Endothelial cell (in vitro differentiated cells): ENCODE measurements around the gene NONO. TPM values are rescaled to one million over a fixed set of nuclear protein-coding genes. Genes with fewer than 3 reads are reported as not detected.
"Not testable (repeated sequence)": the region's sequence is repeated elsewhere in the genome, so short reads cannot be mapped to it uniquely, and the experiment has no call there.

Experiments
- DNase-seq: peaks from one replicate; pipeline ENCODE4 v3.0.0; 2021; ENCODE audit warnings: low spot score
- H3K27ac Mint-ChIP-seq: one replicate; pipeline ENCODE4 v1.8.0; 2021; ENCODE audit warnings: mixed read lengths, inconsistent platforms; ENCODE audit not compliant: unreplicated experiment
- H3K27me3 Mint-ChIP-seq: one replicate; pipeline ENCODE4 v1.8.0; 2021; ENCODE audit warnings: mild to moderate bottlenecking, moderate library complexity, mixed read lengths, inconsistent platforms; ENCODE audit not compliant: unreplicated experiment
- H3K36me3 Mint-ChIP-seq: one replicate; pipeline ENCODE4 v1.8.0; 2021; ENCODE audit warnings: mild to moderate bottlenecking, low read depth, mixed read lengths, inconsistent platforms; ENCODE audit not compliant: unreplicated experiment
- H3K4me1 Mint-ChIP-seq: one replicate; pipeline ENCODE4 v1.8.0; 2021; ENCODE audit warnings: mild to moderate bottlenecking, mixed read lengths, inconsistent platforms; ENCODE audit not compliant: unreplicated experiment
- H3K4me3 Mint-ChIP-seq: one replicate; pipeline ENCODE4 v1.8.0; 2021; ENCODE audit warnings: mild to moderate bottlenecking, mixed read lengths, inconsistent platforms; ENCODE audit not compliant: unreplicated experiment
- H3K9me3 Mint-ChIP-seq: one replicate; pipeline ENCODE4 v1.8.0; 2021; ENCODE audit warnings: mixed read lengths, inconsistent platforms; ENCODE audit not compliant: unreplicated experiment
- total RNA-seq: library from RNA; stranded (reverse); fragmentation: NEBNext Ultra II Directional; extraction: Animal tissue kit (Norgen Biotek cat#: 25700); gene quantifications from one replicate; pipeline ENCODE4 v1.2.1, GENCODE V29; 2021; ENCODE audit not compliant: unreplicated experiment
- TF ChIP-seq, protein P1 (sequence below): fragments of 200-600 bp; sonication (generic); IDR thresholded peaks from one replicate; pipeline ENCODE4 v1.5.0; 2021; ENCODE audit warnings: antibody characterized with exemption; ENCODE audit not compliant: unreplicated experiment

NONO gene
- total RNA-seq, 1 donor from 2014 or later: 549 TPM

DNA sequence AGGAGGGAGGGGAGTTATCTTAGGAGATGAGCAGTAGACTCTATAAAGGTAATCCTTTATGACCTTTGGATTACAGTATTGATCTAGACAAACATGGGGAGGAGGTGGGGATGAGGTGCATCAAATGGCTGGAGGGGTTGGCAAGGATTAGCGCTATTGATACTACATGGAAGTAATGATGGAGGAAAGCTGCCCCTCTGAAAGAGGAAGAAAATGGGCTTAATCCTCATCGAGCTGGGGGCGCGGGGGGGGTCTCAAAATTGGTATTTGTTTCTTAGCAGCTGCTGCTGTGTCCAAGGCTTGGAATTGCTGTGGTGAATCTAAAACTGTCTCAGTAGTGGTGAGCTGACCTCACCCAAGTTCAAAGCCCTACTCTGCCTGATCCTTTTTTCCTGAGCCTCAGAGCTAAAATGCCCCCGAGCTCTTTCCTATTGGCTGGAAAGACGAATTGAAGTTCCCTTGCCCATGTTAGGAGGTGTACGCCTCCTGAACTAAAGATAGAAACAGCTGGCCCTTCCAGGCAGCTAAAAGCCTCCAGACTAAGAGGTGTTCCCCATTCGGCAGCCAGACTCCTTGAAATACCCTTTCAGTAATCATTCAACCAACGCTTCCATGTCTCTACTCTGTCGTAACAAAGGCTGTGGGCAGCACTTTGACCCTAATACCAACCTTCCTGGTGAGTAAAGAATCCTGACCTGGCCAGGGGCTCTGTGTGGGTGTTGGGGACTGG is 17.9 kb downstream of the NONO start, which contains the start of gene ITGB1BP2:
ITGB1BP2 (plus strand) TSS at position 556 of the 730 bp plus-strand sequence; CDS start at position 613, 57 bp downstream.
- TF ChIP-seq, protein P1, sequence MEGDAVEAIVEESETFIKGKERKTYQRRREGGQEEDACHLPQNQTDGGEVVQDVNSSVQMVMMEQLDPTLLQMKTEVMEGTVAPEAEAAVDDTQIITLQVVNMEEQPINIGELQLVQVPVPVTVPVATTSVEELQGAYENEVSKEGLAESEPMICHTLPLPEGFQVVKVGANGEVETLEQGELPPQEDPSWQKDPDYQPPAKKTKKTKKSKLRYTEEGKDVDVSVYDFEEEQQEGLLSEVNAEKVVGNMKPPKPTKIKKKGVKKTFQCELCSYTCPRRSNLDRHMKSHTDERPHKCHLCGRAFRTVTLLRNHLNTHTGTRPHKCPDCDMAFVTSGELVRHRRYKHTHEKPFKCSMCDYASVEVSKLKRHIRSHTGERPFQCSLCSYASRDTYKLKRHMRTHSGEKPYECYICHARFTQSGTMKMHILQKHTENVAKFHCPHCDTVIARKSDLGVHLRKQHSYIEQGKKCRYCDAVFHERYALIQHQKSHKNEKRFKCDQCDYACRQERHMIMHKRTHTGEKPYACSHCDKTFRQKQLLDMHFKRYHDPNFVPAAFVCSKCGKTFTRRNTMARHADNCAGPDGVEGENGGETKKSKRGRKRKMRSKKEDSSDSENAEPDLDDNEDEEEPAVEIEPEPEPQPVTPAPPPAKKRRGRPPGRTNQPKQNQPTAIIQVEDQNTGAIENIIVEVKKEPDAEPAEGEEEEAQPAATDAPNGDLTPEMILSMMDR: no peak
- Mint-ChIP-seq H3K9me3 (no peaks in the 10 kb centered on the region), H3K27ac (peak within 1 kb of the TSS; percentile 30), H3K27me3 (peaks cover 1% of the 10 kb centered on the region), H3K4me1 (peaks cover 10% of the 10 kb centered on the region), H3K4me3 (no peak within 1 kb of the TSS), H3K36me3 (peaks cover 24% of the 10 kb centered on the region)
- DNase-seq: no peak

- Mint-ChIP-seq H3K27ac (no peak overlapping the region), H3K36me3 (peaks cover 22% of the 10 kb centered on the region), H3K9me3 (no peaks in the 10 kb centered on the region), H3K4me3 (no peak overlapping the region), H3K27me3 (no peaks in the 10 kb centered on the region), H3K4me1 (peaks cover 10% of the 10 kb centered on the region)
- TF ChIP-seq, protein P1: no peak
- DNase-seq: no peak
Observed at GRCh38 chrX:71302461-71303213, 19.2 kb downstream of the NONO start.

GRCh38 chrX:71304561-71304960 is 21.1 kb downstream of the NONO start:
- Mint-ChIP-seq H3K4me3 (no peak overlapping the region), H3K9me3 (no peaks in the 10 kb centered on the region), H3K27me3 (no peaks in the 10 kb centered on the region), H3K4me1 (peaks cover 10% of the 10 kb centered on the region), H3K27ac (no peak overlapping the region), H3K36me3 (peaks cover 13% of the 10 kb centered on the region)
- DNase-seq: no peak
- TF ChIP-seq, protein P1: no peak

- Mint-ChIP-seq H3K27me3 (peaks cover 2% of the 10 kb centered on the region), H3K36me3 (peaks cover 4% of the 10 kb centered on the region), H3K27ac (no peak overlapping the region), H3K9me3 (no peaks in the 10 kb centered on the region), H3K4me3 (no peak overlapping the region), H3K4me1 (no peaks in the 10 kb centered on the region)
- no peak for DNase-seq
- TF ChIP-seq, protein P1: no peak
Observed at GRCh38 chrX:71315917-71316316, 32.5 kb downstream of the NONO start.

DNA sequence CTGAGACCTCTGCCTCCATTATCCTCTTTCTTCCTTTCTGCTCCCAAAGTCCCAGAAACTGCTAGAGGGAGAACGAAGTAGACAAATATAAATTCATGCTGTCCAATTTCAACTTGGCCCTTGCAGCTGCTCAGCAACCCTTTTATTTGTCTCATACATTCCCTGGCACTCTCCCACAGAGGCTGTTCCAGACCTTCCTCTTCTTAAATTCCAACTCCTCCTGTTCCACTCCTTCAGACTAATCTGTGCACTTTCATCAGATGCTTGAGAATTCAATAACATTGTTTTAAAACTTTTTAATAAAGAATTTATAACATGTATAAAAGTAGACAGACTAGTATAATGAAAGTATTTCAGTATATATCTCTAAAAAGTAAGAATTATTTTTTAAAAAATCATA is 33.5 kb downstream of the NONO start:
- not testable (repeated sequence) for H3K4me3 Mint-ChIP-seq, H3K27me3 Mint-ChIP-seq, H3K9me3 Mint-ChIP-seq, H3K4me1 Mint-ChIP-seq, DNase-seq, H3K27ac Mint-ChIP-seq, H3K36me3 Mint-ChIP-seq
